HL-60 (cell line): ENCODE data around the gene TENT4B.

Experiments
- DNase-seq, 2 experiments: peaks; one replicate each; pipeline ENCODE4 v3.0.0-alpha.2; 2010 to 2020; ENCODE audit warnings: low read depth in 1 of 2, low spot score in 1 of 2
- H3K27ac ChIP-seq: fragments of 250-450 bp; sonication (Bioruptor Pico); replicated peaks from 2 replicates; pipeline ENCODE4 v1.5.1; 2020; ENCODE audit warnings: mild to moderate bottlenecking, moderate library complexity
- H3K27me3 ChIP-seq: fragments of 250-450 bp; sonication (Bioruptor Pico); 2 replicates; pipeline ENCODE4 v1.5.1; 2021; ENCODE audit warnings: mild to moderate bottlenecking, moderate library complexity; ENCODE audit not compliant: insufficient read depth, poor library complexity, severe bottlenecking
- H3K4me3 ChIP-seq: replicated peaks from 2 replicates; pipeline ENCODE4 v1.5.1; 2011; ENCODE audit warnings: mild to moderate bottlenecking, control low read depth, low read length; ENCODE audit not compliant: insufficient read depth
- CTCF ChIP-seq: IDR thresholded peaks from one replicate; pipeline ENCODE4 v1.5.1; 2011; ENCODE audit warnings: low read length, control low read depth, inconsistent platforms; ENCODE audit not compliant: insufficient read depth
- GABPA ChIP-seq: IDR thresholded peaks from 2 replicates; pipeline ENCODE4 v1.6.1; 2012; ENCODE audit warnings: low read depth
- POLR2AphosphoS5 ChIP-seq: IDR thresholded peaks from 2 replicates; pipeline ENCODE4 v1.6.1; 2012; ENCODE audit warnings: low read depth
- REST ChIP-seq: IDR thresholded peaks from 2 replicates; pipeline ENCODE4 v1.6.1; 2012; ENCODE audit warnings: low read depth; ENCODE audit not compliant: insufficient replicate concordance
- SPI1 ChIP-seq: IDR thresholded peaks from 2 replicates; pipeline ENCODE4 v1.6.1; 2012; ENCODE audit warnings: low read depth, mild to moderate bottlenecking, borderline replicate concordance

Gene TENT4B

GRCh38 chr16:50144211-50144610 lies 8.9 kb upstream of the TENT4B start:
- Histone ChIP-seq H3K27me3 (no peaks in the 10 kb centered on the region), H3K4me3 (no peak overlapping the region), H3K27ac (no peak overlapping the region)
- TF ChIP-seq SPI1 (no peak), REST (no peak), GABPA (no peak)
- no peak for DNase-seq

- H3K4me3 ChIP-seq: no peak overlapping the region
- no peak for DNase-seq
- no peak for TF ChIP-seq REST
- TF ChIP-seq SPI1: no peak
- no peak for TF ChIP-seq CTCF
- no peak for TF ChIP-seq POLR2AphosphoS5
- TF ChIP-seq GABPA: no peak
- no peak overlapping the region for H3K27ac ChIP-seq
- no peaks in the 10 kb centered on the region for H3K27me3 ChIP-seq
These were observed 6.3 kb upstream of the TENT4B start for GRCh38 chr16:50146479-50147435.

GRCh38 chr16:50151322-50151721 lies 1.8 kb upstream of the TENT4B start:
- no peaks in the 10 kb centered on the region for H3K27me3 ChIP-seq
- TF ChIP-seq SPI1 (no peak), REST (no peak), GABPA (no peak), CTCF (no peak), POLR2AphosphoS5 (no peak)
- DNase-seq: no peak
- no peak overlapping the region for H3K27ac ChIP-seq
- no peak overlapping the region for H3K4me3 ChIP-seq
